ENCODE results near the gene NENF. TPM values are rescaled to one million over a fixed set of nuclear protein-coding genes. Genes with fewer than 3 reads are reported as not detected.
A peak's percentile ranks its signal among the peaks of the same experiment; 100 is the strongest.

The NENF gene
- total RNA-seq, 3 donors from 2014 or later (not counting 1 experiment from before 2014, with no cell fraction given), result 7.2 to 14.0 (median 12.2) TPM

GRCh38 chr1:212465311-212465710, 32.6 kb downstream of the NENF start:
- no peak overlapping the region for H3K4me3 Mint-ChIP-seq
- Histone ChIP-seq H3K27me3 (ENCODE audit: control insufficient read depth, insufficient read depth, low read length) (no peaks in the 10 kb centered on the region), H3K9me3 (ENCODE audit: control insufficient read depth, insufficient read depth, low read length) (no peaks in the 10 kb centered on the region), H3K27ac (ENCODE audit: low read length) (no peak overlapping the region), H3K36me3 (ENCODE audit: control insufficient read depth, insufficient read depth, low read length) (no peaks in the 10 kb centered on the region), H3K4me1 (ENCODE audit: control insufficient read depth, insufficient read depth, low read length) (no peaks in the 10 kb centered on the region), H3K4me3 (ENCODE audit: low read length) (no peak overlapping the region)
- H3K4me1 Mint-ChIP-seq, result no peaks in the 10 kb centered on the region
- TF ChIP-seq, protein P1, sequence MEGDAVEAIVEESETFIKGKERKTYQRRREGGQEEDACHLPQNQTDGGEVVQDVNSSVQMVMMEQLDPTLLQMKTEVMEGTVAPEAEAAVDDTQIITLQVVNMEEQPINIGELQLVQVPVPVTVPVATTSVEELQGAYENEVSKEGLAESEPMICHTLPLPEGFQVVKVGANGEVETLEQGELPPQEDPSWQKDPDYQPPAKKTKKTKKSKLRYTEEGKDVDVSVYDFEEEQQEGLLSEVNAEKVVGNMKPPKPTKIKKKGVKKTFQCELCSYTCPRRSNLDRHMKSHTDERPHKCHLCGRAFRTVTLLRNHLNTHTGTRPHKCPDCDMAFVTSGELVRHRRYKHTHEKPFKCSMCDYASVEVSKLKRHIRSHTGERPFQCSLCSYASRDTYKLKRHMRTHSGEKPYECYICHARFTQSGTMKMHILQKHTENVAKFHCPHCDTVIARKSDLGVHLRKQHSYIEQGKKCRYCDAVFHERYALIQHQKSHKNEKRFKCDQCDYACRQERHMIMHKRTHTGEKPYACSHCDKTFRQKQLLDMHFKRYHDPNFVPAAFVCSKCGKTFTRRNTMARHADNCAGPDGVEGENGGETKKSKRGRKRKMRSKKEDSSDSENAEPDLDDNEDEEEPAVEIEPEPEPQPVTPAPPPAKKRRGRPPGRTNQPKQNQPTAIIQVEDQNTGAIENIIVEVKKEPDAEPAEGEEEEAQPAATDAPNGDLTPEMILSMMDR (IDR thresholded peaks at IDR 0.05), result no peak
- no peaks in the 10 kb centered on the region for H3K9me3 Mint-ChIP-seq
- DNase-seq, result no peak
- intact Hi-C loops (cut with micrococcal nuclease), result no loop called here
- no peaks in the 10 kb centered on the region for H3K36me3 Mint-ChIP-seq
- ATAC-seq, result no peak
- no peak overlapping the region for H3K27ac Mint-ChIP-seq
- H3K27me3 Mint-ChIP-seq (ENCODE audit: low read depth in 2 of 2), result peaks cover 5 to 8% of the 10 kb centered on the region in 2 donors
- 92% methylated on average over 7 of the region's 7 CpGs for WGBS (ENCODE audit: insufficient coverage)

DNA sequence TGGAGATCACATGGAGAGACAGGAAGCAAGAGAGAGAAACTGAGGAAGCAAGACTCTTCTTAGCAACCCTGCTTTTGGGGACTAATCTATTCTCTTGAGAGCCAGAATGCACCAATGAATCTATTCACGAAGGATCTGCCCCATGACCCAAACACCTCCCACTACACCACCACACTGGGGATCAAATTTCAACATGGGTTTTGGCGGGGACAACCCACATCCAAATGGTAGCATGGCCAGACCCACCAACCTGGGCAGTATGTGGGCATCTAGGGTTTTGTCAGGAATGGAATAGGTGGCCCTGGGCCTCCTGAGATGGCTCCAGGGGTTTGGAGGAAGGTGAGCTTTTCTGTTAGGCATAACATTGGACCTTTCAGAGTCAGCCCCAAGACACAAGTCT, 33.7 kb downstream of the NENF start:
- Histone ChIP-seq H3K4me1 (ENCODE audit: control insufficient read depth, insufficient read depth, low read length) (no peaks in the 10 kb centered on the region), H3K27ac (ENCODE audit: low read length) (no peak overlapping the region), H3K27me3 (ENCODE audit: control insufficient read depth, insufficient read depth, low read length) (no peaks in the 10 kb centered on the region), H3K36me3 (ENCODE audit: control insufficient read depth, insufficient read depth, low read length) (no peaks in the 10 kb centered on the region), H3K9me3 (ENCODE audit: control insufficient read depth, insufficient read depth, low read length) (no peaks in the 10 kb centered on the region), H3K4me3 (ENCODE audit: low read length) (no peak overlapping the region)
- DNase-seq, result no peak
- no peak overlapping the region for H3K4me3 Mint-ChIP-seq
- TF ChIP-seq, protein P1 (IDR thresholded peaks at IDR 0.05), result no peak
- no peak overlapping the region for H3K27ac Mint-ChIP-seq
- peaks cover 6 to 8% of the 10 kb centered on the region in 2 donors for H3K27me3 Mint-ChIP-seq (ENCODE audit: low read depth in 2 of 2)
- no peak for ATAC-seq
- no peaks in the 10 kb centered on the region for H3K9me3 Mint-ChIP-seq
- intact Hi-C loops (cut with micrococcal nuclease), result no loop called here
- WGBS (ENCODE audit: insufficient coverage), result 100% methylated on average over 1 of the region's 2 CpGs
- no peaks in the 10 kb centered on the region for H3K4me1 Mint-ChIP-seq
- H3K36me3 Mint-ChIP-seq, result no peaks in the 10 kb centered on the region

- Histone ChIP-seq H3K27ac (ENCODE audit: low read length) (no peak overlapping the region), H3K36me3 (ENCODE audit: control insufficient read depth, insufficient read depth, low read length) (no peaks in the 10 kb centered on the region), H3K9me3 (ENCODE audit: control insufficient read depth, insufficient read depth, low read length) (no peaks in the 10 kb centered on the region), H3K27me3 (ENCODE audit: control insufficient read depth, insufficient read depth, low read length) (no peaks in the 10 kb centered on the region), H3K4me1 (ENCODE audit: control insufficient read depth, insufficient read depth, low read length) (no peaks in the 10 kb centered on the region), H3K4me3 (ENCODE audit: low read length) (no peak overlapping the region)
- Mint-ChIP-seq H3K9me3 (no peaks in the 10 kb centered on the region), H3K4me3 (no peak overlapping the region), H3K4me1 (no peaks in the 10 kb centered on the region), H3K27ac (peak overlapping the region in 1 of 2 donors; percentile 56), H3K36me3 (no peaks in the 10 kb centered on the region), H3K27me3 (ENCODE audit: low read depth in 2 of 2) (peaks cover 6 to 8% of the 10 kb centered on the region in 2 donors)
- DNase-seq (no peak), ATAC-seq (no peak)
- TF ChIP-seq, protein P1 (IDR thresholded peaks at IDR 0.05), result no peak
- intact Hi-C loops (cut with micrococcal nuclease), result no loop called here
- WGBS (ENCODE audit: insufficient coverage), result 81% methylated on average over 11 of the region's 11 CpGs
Observed at GRCh38 chr1:212466898-212467650, 34.4 kb downstream of the NENF start.

Measured in natural killer cell (primary cell).